H1 (cell line): ENCODE data around the gene STX16. TPM values are rescaled to one million over a fixed set of nuclear protein-coding genes. Genes with fewer than 3 reads are reported as not detected.

ENCODE experiments used
- EGR1 ChIP-seq: IDR thresholded peaks from 2 replicates; pipeline ENCODE4 v1.6.1; 2011; ENCODE audit warnings: low read depth, low read length, borderline replicate concordance
- SAP30 ChIP-seq: fragments of 300-600 bp; sonication (generic); IDR thresholded peaks from 2 replicates; pipeline ENCODE4 v1.7.1; 2012; ENCODE audit warnings: low read length, moderate library complexity, mild to moderate bottlenecking, inconsistent platforms; ENCODE audit not compliant: insufficient read depth, insufficient replicate concordance
- SUZ12 ChIP-seq: fragments of 200-600 bp; sonication (generic); IDR thresholded peaks from 2 replicates; pipeline ENCODE4 v1.6.1; 2012; ENCODE audit warnings: mild to moderate bottlenecking, inconsistent platforms, low read length, moderate library complexity, mixed read lengths
- TBP ChIP-seq: IDR thresholded peaks from 2 replicates; pipeline ENCODE4 v1.6.1; 2011; ENCODE audit warnings: low read depth, low read length, improper control_type of control experiment
- YY1 ChIP-seq: IDR thresholded peaks from 2 replicates; pipeline ENCODE4 v1.6.1; 2011; ENCODE audit warnings: low read depth, mild to moderate bottlenecking, low read length
- polyA plus RNA-seq, 7 experiments: library from polyadenylated mRNA; depleted of rRNA in 3 of 7; stranded (reverse) in 5 of 7; unstranded in 2 of 7; fragments of >200 nt in 5 of 7; fragments of 200-250 nt in 2 of 7; gene quantifications; 1 replicate in 5 of 7; 2 replicates in 1 of 7; 4 replicates in 1 of 7; pipeline versions ENCODE4 v1.2.1 to v1.2.3, GENCODE V29; 2011 to 2013; ENCODE audit warnings: missing spikeins in 2 of 7, mixed read lengths in 2 of 7
- total RNA-seq: library from RNA; stranded (reverse); fragmentation: NEBNext Ultra II Directional; extraction: Animal tissue kit (Norgen Biotek cat#: 25700); gene quantifications from 2 replicates; pipeline ENCODE4 v1.2.1, GENCODE V29; 2021

STX16 gene
- total and polyA plus RNA-seq, 2 of the 8 experiments (the other 6 are each of a cell fraction or from before 2014, with no cell fraction given) = 45.2 to 61.6 TPM

GRCh38 chr20:58604128-58604881 lies 46.8 kb upstream of the STX16 start (continued):
- TF ChIP-seq SUZ12 (no peak), SAP30 (no peak), YY1 (no peak), EGR1 (no peak), TBP (no peak)
